ENCODE measurements around the gene RNF215. TPM values are rescaled to one million over a fixed set of nuclear protein-coding genes. Genes with fewer than 3 reads are reported as not detected.

RNF215 gene
- total RNA-seq (2016; rRNA removed; fragmentation: Illumina TruSeq; extraction: Trizol) = 2.4 and 5.3 TPM in 2 replicates
- total RNA-seq (2016; cell fraction: cytosol; rRNA removed; fragmentation: Illumina TruSeq; extraction: Trizol; ENCODE audit: low read depth) = 1.6 and 1.9 TPM in 2 replicates
- total RNA-seq (2016; cell fraction: insoluble cytoplasmic fraction; rRNA removed; fragmentation: Illumina TruSeq; extraction: Trizol) = 2.5 and 5.7 TPM in 2 replicates
- total RNA-seq (2016; cell fraction: membrane; rRNA removed; fragmentation: Illumina TruSeq; extraction: Trizol) = 2.5 and 3.5 TPM in 2 replicates
- total RNA-seq (2016; cell fraction: nucleus; rRNA removed; fragmentation: Illumina TruSeq; extraction: Trizol) = 7.1 and 8.8 TPM in 2 replicates
- polyA plus RNA-seq (2011; rRNA removed) = 6.1 and 9.2 TPM in 2 replicates
- 3.8 and 4.9 TPM in 2 replicates for polyA plus RNA-seq (2011; cell fraction: cytosol; rRNA removed)
- polyA plus RNA-seq (2011; cell fraction: nucleus; rRNA removed) = 55.4 and 60.1 TPM in 2 replicates
- polyA plus RNA-seq (2012) = 5.4 and 7.0 TPM in 2 replicates
- 1.1 and 1.2 TPM in 2 replicates for polyA plus RNA-seq (2016; cell fraction: cytosol; fragmentation: Illumina TruSeq; extraction: Trizol; ENCODE audit: low read depth)
- polyA plus RNA-seq (2016; cell fraction: insoluble cytoplasmic fraction; fragmentation: Illumina TruSeq; extraction: Trizol; ENCODE audit: low read depth) = 1.6 and 1.8 TPM in 2 replicates
- 1.9 and 2.2 TPM in 2 replicates for polyA plus RNA-seq (2016; cell fraction: membrane; fragmentation: Illumina TruSeq; extraction: Trizol; ENCODE audit: low read depth)
- 17.7 and 18.4 TPM in 2 replicates for polyA plus RNA-seq (2016; cell fraction: nucleus; fragmentation: Illumina TruSeq; extraction: Trizol; ENCODE audit: insufficient read depth, low read depth)
- 10.6 and 16.6 TPM in 2 replicates for polyA minus RNA-seq (2011; rRNA and poly(A)+ RNA removed; ENCODE audit: low replicate concordance)
- polyA minus RNA-seq (2011; cell fraction: cytosol; rRNA and poly(A)+ RNA removed) = 2.3 and 4.5 TPM in 2 replicates
- 12.6 and 12.9 TPM in 2 replicates for polyA minus RNA-seq (2011; cell fraction: nucleus; rRNA and poly(A)+ RNA removed)
- Bru-seq, nascent RNA = percentile 40 among the genes with signal in this experiment
- percentile 41 among the genes with signal in this experiment for BruChase-seq, experiment 1, labeled RNA remaining after a 6-hour chase
- BruChase-seq, experiment 2, labeled RNA remaining after a 2-hour chase = percentile 48 among the genes with signal in this experiment
- long read RNA-seq, experiment 1, partial matches to known transcripts = 0 of 3 reads
- long read RNA-seq, experiment 1, other reads (novel, unspliced or antisense) = 2 of 3 reads
- long read RNA-seq, experiment 2, partial matches to known transcripts = 3 of 13 reads
- long read RNA-seq, experiment 2, other reads (novel, unspliced or antisense) = 10 of 13 reads

GRCh38 chr22:30386960-30387827 lies at the start of gene RNF215:
RNF215 (minus strand) TSS chr22:30387411; CDS start chr22:30387313, 98 bp downstream.
- ChIA-PET POLR2A (interaction anchor here (1.0 to 1.2 kb wide), 8 partner anchors 10 to 141 kb away, joined by 3 to 10 read pairs (median 4); partner anchors contain the start of genes CASTOR1, CCDC157, SEC14L2 and SF3A1), CTCF (ENCODE audit: low intra/inter-chr PET ratio, low total read pairs) (interaction anchor here (0.6 to 2.5 kb wide), 5 partner anchors 40 to 279 kb away, joined by 3 to 26 read pairs (median 5); partner anchors contain the start of gene CASTOR1)
- WGBS (ENCODE audit: low lambda C conversion rate) = 2% methylated on average over 27 of the region's 95 CpGs
- H3K27me3 ChIP-seq (ENCODE audit: control insufficient read depth in 1 of 2, insufficient read depth in 2 of 2, low read length in 2 of 2) = no peaks in the 10 kb centered on the region
- in situ Hi-C loops (cut with HindIII; ENCODE audit: extremely low pct_ligation_motif_present, low pct_unique_long_range_greater_than_20kb) = loop anchor here (5.0 to 25.0 kb wide), 3 partner anchors 100 to 275 kb away; partner anchors contain the start of gene CASTOR1
- no peak within 1 kb of the TSS for H3K27ac ChIP-seq (ENCODE audit: extremely low read length, insufficient read depth, low read length)
- FAIRE-seq = no peak
- H3K4me2 ChIP-seq (ENCODE audit: low read depth, low read length) = peak within 1 kb of the TSS; percentile 86
- intact Hi-C loops (cut with micrococcal nuclease; ENCODE audit: unreplicated experiment) = loop anchor here (1.0 kb wide), 1 partner anchor 99 kb away; no protein-coding TSS in a partner anchor
- DNase-seq (ENCODE audit: low spot score) = peak; percentile 54
- peak; percentile 71 for ATAC-seq
- H3K9me3 ChIP-seq (ENCODE audit: low read length) = no peaks in the 10 kb centered on the region; the same call in 1 of the 2 replicates
- H3K4me3 ChIP-seq (replicated peaks in 1 of 3; ENCODE audit: insufficient read depth in 1 of 3, low read depth in 2 of 3, low read length in 3 of 3) = peak within 1 kb of the TSS; percentile 49 to 71 (median 64); a peak in 5 of 6 replicates
- no TSS peak for BruUV-seq (replicated peaks)
- H3K36me3 ChIP-seq (replicated peaks in 1 of 2; ENCODE audit: control insufficient read depth in 1 of 2, insufficient read depth in 2 of 2, low read length in 2 of 2) = no peaks in the 10 kb centered on the region
- peaks cover 21% of the 10 kb centered on the region for H3K4me1 ChIP-seq (ENCODE audit: insufficient read depth, low read length)
- H4K20me1 ChIP-seq (ENCODE audit: insufficient read depth, low read length) = no peaks in the 10 kb centered on the region
- H2AFZ ChIP-seq (ENCODE audit: low read length) = no peak within 1 kb of the TSS
- H3K79me2 ChIP-seq (ENCODE audit: insufficient read depth, low read length) = no peaks in the 10 kb centered on the region
- peak within 1 kb of the TSS; percentile 63 for H3K9ac ChIP-seq (ENCODE audit: insufficient read depth, low read depth, low read length)
- TF ChIP-seq ZFY (CRISPR knock-in tag; IDR thresholded peaks at IDR 0.05) (peak; percentile 68), GRHL1 (CRISPR knock-in tag; conservative IDR thresholded peaks at IDR 0.05) (no peak), ZNF598 (CRISPR knock-in tag; IDR thresholded peaks at IDR 0.05; ENCODE audit: borderline replicate concordance) (no peak), KLF13 (CRISPR knock-in tag; IDR thresholded peaks at IDR 0.05) (no peak), ZMYM4 (CRISPR knock-in tag; IDR thresholded peaks at IDR 0.05) (peak; percentile 26; the same call in 1 of the 2 replicates), ZFP36L1 (CRISPR knock-in tag; IDR thresholded peaks at IDR 0.05) (no peak), MTA3 (CRISPR knock-in tag; IDR thresholded peaks at IDR 0.05) (no peak), ZNF720 (CRISPR knock-in tag; IDR thresholded peaks at IDR 0.05) (no peak), HNRNPLL (IDR thresholded peaks at IDR 0.05; ENCODE audit: low read depth, low read length, poor library complexity, severe bottlenecking) (peak; percentile 21), NFKB2 (CRISPR knock-in tag; IDR thresholded peaks at IDR 0.05; ENCODE audit: borderline replicate concordance) (no peak), KLF15 (CRISPR knock-in tag; IDR thresholded peaks at IDR 0.05; ENCODE audit: borderline replicate concordance) (no peak), ZFP82 (CRISPR knock-in tag; IDR thresholded peaks at IDR 0.05; ENCODE audit: borderline replicate concordance) (no peak), ELF3 (CRISPR knock-in tag; IDR thresholded peaks at IDR 0.05) (0 out of 2 replicates have a peak, but pooled peaks have one; percentile 18), GATAD1 (CRISPR knock-in tag; IDR thresholded peaks at IDR 0.05) (no peak), AHR (CRISPR knock-in tag; IDR thresholded peaks at IDR 0.05) (no peak), PTBP1 (IDR thresholded peaks at IDR 0.05; ENCODE audit: low read depth, low read length, poor library complexity, severe bottlenecking) (no peak), SRSF9 (IDR thresholded peaks at IDR 0.05; ENCODE audit: borderline replicate concordance, insufficient read depth, low read depth, low read length, poor library complexity, severe bottlenecking) (no peak)
